C4-2B (cell line): ENCODE measurements around the gene PXDC1.

Experiments used
- CTCF ChIP-seq: fragments of 450-650 bp; conservative IDR thresholded peaks from 2 replicates; pipeline ENCODE4 v1.5.1; 2017; ENCODE audit warnings: mild to moderate bottlenecking
- ZFX ChIP-seq: fragments of 450-650 bp; IDR thresholded peaks from 2 replicates; pipeline ENCODE4 v1.6.1; 2017

GRCh38 chr6:3687847-3688246, 63.7 kb downstream of the PXDC1 start:
- TF ChIP-seq CTCF: no peak
- no peak for TF ChIP-seq ZFX
